GM23338 (cell line): ENCODE data around the gene VKORC1L1. TPM values are rescaled to one million over a fixed set of nuclear protein-coding genes. Genes with fewer than 3 reads are reported as not detected.
A peak's percentile ranks its signal among the peaks of the same experiment; 100 is the strongest.
"Not testable (repeated sequence)": the region's sequence is repeated elsewhere in the genome, so short reads cannot be mapped to it uniquely, and the experiment has no call there.

Experiments
- ATAC-seq: fragments of 200-7000 bp; cut with Tn5 transposase; 3 replicates; pipeline ENCODE4 v1.9.1; 2020
- DNase-seq: peaks from one replicate; pipeline ENCODE4 v3.0.0-alpha.2; 2015; ENCODE audit warnings: low spot score
- H2AFZ ChIP-seq: fragments of 200-600 bp; sonication (generic); 2 replicates; pipeline ENCODE4 v1.8.0; 2016; ENCODE audit warnings: antibody characterized with exemption, mild to moderate bottlenecking, moderate library complexity
- H3F3A ChIP-seq: fragments of 200-600 bp; sonication (generic); replicated peaks from 2 replicates; pipeline ENCODE4 v1.8.0; 2017; ENCODE audit warnings: antibody characterized with exemption, mixed run types, low read depth
- H3K27ac ChIP-seq: fragments of 200-600 bp; sonication (generic); 2 replicates; pipeline ENCODE4 v1.6.1; 2016; ENCODE audit warnings: low read depth
- H3K27me3 ChIP-seq: fragments of 200-600 bp; sonication (generic); 2 replicates; pipeline ENCODE4 v1.8.0; 2016; ENCODE audit warnings: mild to moderate bottlenecking, mixed run types, moderate library complexity; ENCODE audit not compliant: insufficient read depth
- H3K36me3 ChIP-seq: fragments of 200-600 bp; sonication (generic); 2 replicates; pipeline ENCODE4 v1.8.0; 2016; ENCODE audit warnings: mild to moderate bottlenecking; ENCODE audit not compliant: insufficient read depth
- H3K4me1 ChIP-seq: fragments of 200-600 bp; sonication (generic); 2 replicates; pipeline ENCODE4 v1.8.0; 2016; ENCODE audit warnings: mild to moderate bottlenecking, moderate library complexity; ENCODE audit not compliant: insufficient read depth
- H3K4me2 ChIP-seq: fragments of 200-600 bp; sonication (generic); 2 replicates; pipeline ENCODE4 v1.7.1; 2017; ENCODE audit warnings: mixed run types
- H3K4me3 ChIP-seq: fragments of 200-600 bp; sonication (generic); 2 replicates; pipeline ENCODE4 v1.6.1; 2016; ENCODE audit warnings: mixed run types
- H3K79me2 ChIP-seq: fragments of 200-600 bp; sonication (generic); replicated peaks from 2 replicates; pipeline ENCODE4 v1.8.0; 2017; ENCODE audit warnings: mild to moderate bottlenecking; ENCODE audit not compliant: insufficient read depth
- H3K9me2 ChIP-seq: fragments of 200-600 bp; sonication (generic); 2 replicates; pipeline ENCODE4 v1.8.0; 2017; ENCODE audit not compliant: insufficient read depth
- H4K20me1 ChIP-seq: fragments of 200-600 bp; sonication (generic); replicated peaks from 2 replicates; pipeline ENCODE4 v1.8.0; 2017; ENCODE audit warnings: mild to moderate bottlenecking; ENCODE audit not compliant: insufficient read depth
- H3K27ac Mint-ChIP-seq: 2 replicates; pipeline ENCODE4 v1.8.0; 2020; ENCODE audit warnings: inconsistent platforms, mild to moderate bottlenecking, moderate library complexity, mixed read lengths
- H3K27me3 Mint-ChIP-seq: 3 replicates; pipeline ENCODE4 v1.8.0; 2022; ENCODE audit warnings: low read depth, mild to moderate bottlenecking, moderate library complexity, mixed read lengths, inconsistent platforms; ENCODE audit not compliant: insufficient read depth, poor library complexity
- H3K36me3 Mint-ChIP-seq: 3 replicates; pipeline ENCODE4 v1.8.0; 2021; ENCODE audit warnings: low read depth, mild to moderate bottlenecking, inconsistent platforms, moderate library complexity, mixed read lengths
- H3K4me1 Mint-ChIP-seq: 3 replicates; pipeline ENCODE4 v1.8.0; 2020; ENCODE audit warnings: mild to moderate bottlenecking, inconsistent platforms, mixed read lengths
- H3K4me3 Mint-ChIP-seq: 3 replicates; pipeline ENCODE4 v1.8.0; 2021; ENCODE audit warnings: moderate library complexity, mild to moderate bottlenecking, inconsistent platforms, mixed read lengths
- H3K9me3 Mint-ChIP-seq: 3 replicates; pipeline ENCODE4 v1.8.0; 2020; ENCODE audit warnings: moderate library complexity, mild to moderate bottlenecking, inconsistent platforms, mixed read lengths
- CREB1 ChIP-seq: fragments of 250-450 bp; sonication (Bioruptor Pico); IDR thresholded peaks from 2 replicates; pipeline ENCODE4 v1.5.0; 2020; ENCODE audit warnings: low read depth, mild to moderate bottlenecking, moderate library complexity
- CTCF ChIP-seq, 2 experiments: fragments of 200-600 bp in 1 of 2; sonication (generic) in 1 of 2; conservative IDR thresholded peaks; 2 replicates each; pipeline versions ENCODE4 v1.5.1 to v1.6.1; 2016 to 2017; ENCODE audit warnings: antibody characterized with exemption in 2 of 2, low read depth in 2 of 2, mild to moderate bottlenecking in 2 of 2, moderate library complexity in 1 of 2
- EZH2 ChIP-seq: fragments of 200-600 bp; sonication (generic); IDR thresholded peaks from one replicate; pipeline ENCODE4 v1.8.0; 2017; ENCODE audit warnings: antibody characterized with exemption, mild to moderate bottlenecking, low read depth; ENCODE audit not compliant: unreplicated experiment
- JUNB ChIP-seq: IDR thresholded peaks from one replicate; pipeline ENCODE4 v1.6.1; 2016; ENCODE audit warnings: antibody characterized with exemption; ENCODE audit not compliant: unreplicated experiment
- NANOG ChIP-seq: IDR thresholded peaks from 2 replicates; pipeline ENCODE4 v1.6.1; 2016; ENCODE audit warnings: antibody characterized with exemption, borderline replicate concordance
- POLR2AphosphoS5 ChIP-seq: IDR thresholded peaks from 2 replicates; pipeline ENCODE4 v1.6.1; 2016; ENCODE audit warnings: antibody characterized with exemption, low read depth
- STAT1 ChIP-seq: IDR thresholded peaks from one replicate; pipeline ENCODE4 v1.6.1; 2016; ENCODE audit warnings: antibody characterized with exemption; ENCODE audit not compliant: unreplicated experiment
- ZNF114 ChIP-seq: fragments of 250-450 bp; sonication (Bioruptor Pico); IDR thresholded peaks from 2 replicates; pipeline ENCODE4 v1.5.0; 2020; ENCODE audit warnings: mild to moderate bottlenecking, moderate library complexity
- ZNF331 ChIP-seq: fragments of 250-450 bp; sonication (Bioruptor Pico); IDR thresholded peaks from 2 replicates; pipeline ENCODE4 v1.5.0; 2020; ENCODE audit warnings: low read depth, mild to moderate bottlenecking, moderate library complexity
- ZNF462 ChIP-seq: fragments of 250-450 bp; sonication (Bioruptor Pico); IDR thresholded peaks from 2 replicates; pipeline ENCODE4 v1.5.0; 2020; ENCODE audit warnings: mild to moderate bottlenecking, moderate library complexity
- polyA plus RNA-seq: library from polyadenylated mRNA; unstranded; fragments of >200 nt; fragmentation: Nextera tagmentation; extraction: Ambion mirVana; gene quantifications from 2 replicates; pipeline ENCODE4 v1.2.1, GENCODE V29; 2016
- total RNA-seq: library from RNA; depleted of rRNA; stranded (reverse); fragments of >200 nt; shearing (Covaris generic); gene quantifications from 2 replicates; pipeline ENCODE4 v1.2.3, GENCODE V29; 2014

VKORC1L1 gene
- total and polyA plus RNA-seq, 2 experiments from 2014 or later = 21.5 to 30.3 TPM

DNA sequence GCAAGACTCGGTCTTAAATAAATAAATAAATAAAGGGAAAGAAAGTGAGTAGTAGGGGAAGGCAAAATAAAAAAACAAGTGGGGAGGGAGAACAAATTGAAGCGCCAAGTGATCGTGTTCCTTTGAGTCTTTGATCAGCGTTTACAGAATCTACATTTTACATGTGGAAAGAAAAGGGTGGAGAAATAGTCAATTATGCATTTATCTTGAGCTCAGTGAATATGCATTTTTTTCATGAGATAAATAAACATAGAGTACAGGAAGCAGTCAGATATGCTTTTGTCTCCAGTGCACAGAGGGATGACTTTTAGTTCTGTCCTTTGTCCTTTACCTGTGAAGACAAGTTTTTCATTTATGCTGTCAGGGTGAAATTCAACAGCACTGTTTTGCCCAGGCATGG is 115.2 kb downstream of the VKORC1L1 start:
- no peak overlapping the region for H3K27ac Mint-ChIP-seq

DNA sequence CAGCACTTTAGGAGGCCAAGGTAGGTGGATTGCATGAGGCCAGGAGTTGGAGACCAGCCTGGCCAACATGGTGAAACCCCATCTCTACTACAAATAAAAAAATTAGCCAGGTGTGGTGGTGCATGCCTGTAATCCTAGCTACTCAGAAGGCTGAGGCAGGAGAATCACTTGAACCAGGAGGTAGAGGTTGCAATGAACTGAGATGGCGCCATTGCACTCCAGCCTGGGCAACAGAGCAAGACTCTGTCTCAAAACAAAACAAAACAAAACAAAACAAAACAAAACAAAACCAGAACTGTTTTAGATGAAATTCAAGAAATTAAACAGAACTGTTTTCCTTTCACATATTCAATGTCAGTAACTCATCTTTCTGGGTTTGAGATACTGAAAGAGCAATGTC is 115.6 kb downstream of the VKORC1L1 start:
- not testable (repeated sequence) for H3K4me2 ChIP-seq, H2AFZ ChIP-seq, H3K9me3 Mint-ChIP-seq, H4K20me1 ChIP-seq, H3K4me1 Mint-ChIP-seq, H3F3A ChIP-seq, H3K27ac Mint-ChIP-seq, H3K27ac ChIP-seq, DNase-seq, H3K4me1 ChIP-seq, H3K36me3 ChIP-seq, H3K9me2 ChIP-seq, H3K27me3 Mint-ChIP-seq, H3K79me2 ChIP-seq, ATAC-seq, H3K4me3 ChIP-seq, H3K36me3 Mint-ChIP-seq, H3K4me3 Mint-ChIP-seq, H3K27me3 ChIP-seq

More for the DNA sequence above, 115.2 kb downstream of the VKORC1L1 start:
- no peak overlapping the region for H3K27ac ChIP-seq
- no peaks in the 10 kb centered on the region for H4K20me1 ChIP-seq
- H3K36me3 Mint-ChIP-seq = no peaks in the 10 kb centered on the region
- no peak for TF ChIP-seq NANOG
- no peak for TF ChIP-seq CREB1 (CRISPR knock-in tag)
- TF ChIP-seq EZH2 = no peak
- TF ChIP-seq ZNF114 (CRISPR knock-in tag) = no peak
- TF ChIP-seq POLR2AphosphoS5 = no peak
- no peak for TF ChIP-seq JUNB
- H3K4me1 ChIP-seq = no peaks in the 10 kb centered on the region
- no peaks in the 10 kb centered on the region for H3K9me3 Mint-ChIP-seq
- H3K27me3 Mint-ChIP-seq = peaks cover 4% of the 10 kb centered on the region
- H3K79me2 ChIP-seq = no peaks in the 10 kb centered on the region
- ATAC-seq (no peak), DNase-seq (no peak)
- H3K9me2 ChIP-seq = no peaks in the 10 kb centered on the region
- H3K4me2 ChIP-seq = no peak overlapping the region
- no peak overlapping the region for H3K4me3 Mint-ChIP-seq
- H3K4me3 ChIP-seq = no peak overlapping the region
- H3F3A ChIP-seq = no peaks in the 10 kb centered on the region
- no peak overlapping the region; the same call in 1 of the 2 replicates for H2AFZ ChIP-seq
- H3K27me3 ChIP-seq = no peaks in the 10 kb centered on the region
- H3K36me3 ChIP-seq = no peaks in the 10 kb centered on the region
- no peaks in the 10 kb centered on the region for H3K4me1 Mint-ChIP-seq

- Histone ChIP-seq H3K9me2 (no peaks in the 10 kb centered on the region), H2AFZ (no peak overlapping the region), H3K4me3 (no peak overlapping the region), H3K4me2 (no peak overlapping the region), H3F3A (no peaks in the 10 kb centered on the region), H4K20me1 (no peaks in the 10 kb centered on the region), H3K36me3 (no peaks in the 10 kb centered on the region), H3K27me3 (no peaks in the 10 kb centered on the region), H3K79me2 (no peaks in the 10 kb centered on the region), H3K4me1 (no peaks in the 10 kb centered on the region), H3K27ac (no peak overlapping the region)
- H3K4me3 Mint-ChIP-seq = no peak overlapping the region
- peaks cover 4% of the 10 kb centered on the region for H3K27me3 Mint-ChIP-seq
- H3K4me1 Mint-ChIP-seq = no peaks in the 10 kb centered on the region
- TF ChIP-seq CREB1 (CRISPR knock-in tag) (no peak), CTCF (conservative IDR thresholded peaks at IDR 0.05; ENCODE audit: low read depth in 2 of 2) (no peak), NANOG (no peak), STAT1 (no peak), ZNF462 (CRISPR knock-in tag) (no peak), ZNF331 (CRISPR knock-in tag) (no peak)
- ATAC-seq = no peak
- H3K9me3 Mint-ChIP-seq = no peaks in the 10 kb centered on the region
- peak; percentile 10 for DNase-seq
- H3K27ac Mint-ChIP-seq = no peak overlapping the region
- no peaks in the 10 kb centered on the region for H3K36me3 Mint-ChIP-seq
These were observed 116.8 kb downstream of the VKORC1L1 start for GRCh38 chr7:65989694-65990080.
